ENCODE results near the gene SGCD.

The SGCD gene

DNA sequence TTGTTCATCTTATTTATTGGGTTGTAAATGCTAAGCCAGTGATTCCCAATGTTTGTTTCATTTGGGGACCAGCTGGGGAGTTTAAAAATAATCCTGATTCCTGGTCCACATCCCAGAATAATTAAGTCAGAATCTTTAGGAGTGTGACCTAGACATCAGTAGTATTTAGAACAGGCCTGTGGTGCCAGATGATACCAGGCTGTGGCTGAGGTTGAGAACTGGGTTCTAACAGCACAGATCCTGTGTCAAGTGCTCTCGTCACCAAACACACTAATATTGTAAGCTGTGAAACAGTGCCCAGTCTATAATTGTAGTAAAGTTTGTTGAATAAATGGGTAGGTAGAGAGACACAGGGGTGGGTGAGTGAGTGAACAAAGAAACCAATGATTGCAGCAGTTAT is 351.0 kb downstream of the SGCD start:
- TF ChIP-seq BACH2 (CRISPR knock-in tag; IDR thresholded peaks at IDR 0.05; ENCODE audit: borderline replicate concordance): no peak
- TF ChIP-seq ZFP3 (CRISPR knock-in tag; IDR thresholded peaks at IDR 0.05): no peak
- TF ChIP-seq, protein P1, sequence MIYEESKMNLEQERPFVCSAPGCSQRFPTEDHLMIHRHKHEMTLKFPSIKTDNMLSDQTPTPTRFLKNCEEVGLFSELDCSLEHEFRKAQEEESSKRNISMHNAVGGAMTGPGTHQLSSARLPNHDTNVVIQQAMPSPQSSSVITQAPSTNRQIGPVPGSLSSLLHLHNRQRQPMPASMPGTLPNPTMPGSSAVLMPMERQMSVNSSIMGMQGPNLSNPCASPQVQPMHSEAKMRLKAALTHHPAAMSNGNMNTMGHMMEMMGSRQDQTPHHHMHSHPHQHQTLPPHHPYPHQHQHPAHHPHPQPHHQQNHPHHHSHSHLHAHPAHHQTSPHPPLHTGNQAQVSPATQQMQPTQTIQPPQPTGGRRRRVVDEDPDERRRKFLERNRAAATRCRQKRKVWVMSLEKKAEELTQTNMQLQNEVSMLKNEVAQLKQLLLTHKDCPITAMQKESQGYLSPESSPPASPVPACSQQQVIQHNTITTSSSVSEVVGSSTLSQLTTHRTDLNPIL (CRISPR knock-in tag; IDR thresholded peaks at IDR 0.05; ENCODE audit: low read depth): no peak
- no peak for TF ChIP-seq TOX (CRISPR knock-in tag; IDR thresholded peaks at IDR 0.05; ENCODE audit: borderline replicate concordance)
- no peak for TF ChIP-seq RARB (CRISPR knock-in tag; IDR thresholded peaks at IDR 0.05)
- TF ChIP-seq, protein P2, sequence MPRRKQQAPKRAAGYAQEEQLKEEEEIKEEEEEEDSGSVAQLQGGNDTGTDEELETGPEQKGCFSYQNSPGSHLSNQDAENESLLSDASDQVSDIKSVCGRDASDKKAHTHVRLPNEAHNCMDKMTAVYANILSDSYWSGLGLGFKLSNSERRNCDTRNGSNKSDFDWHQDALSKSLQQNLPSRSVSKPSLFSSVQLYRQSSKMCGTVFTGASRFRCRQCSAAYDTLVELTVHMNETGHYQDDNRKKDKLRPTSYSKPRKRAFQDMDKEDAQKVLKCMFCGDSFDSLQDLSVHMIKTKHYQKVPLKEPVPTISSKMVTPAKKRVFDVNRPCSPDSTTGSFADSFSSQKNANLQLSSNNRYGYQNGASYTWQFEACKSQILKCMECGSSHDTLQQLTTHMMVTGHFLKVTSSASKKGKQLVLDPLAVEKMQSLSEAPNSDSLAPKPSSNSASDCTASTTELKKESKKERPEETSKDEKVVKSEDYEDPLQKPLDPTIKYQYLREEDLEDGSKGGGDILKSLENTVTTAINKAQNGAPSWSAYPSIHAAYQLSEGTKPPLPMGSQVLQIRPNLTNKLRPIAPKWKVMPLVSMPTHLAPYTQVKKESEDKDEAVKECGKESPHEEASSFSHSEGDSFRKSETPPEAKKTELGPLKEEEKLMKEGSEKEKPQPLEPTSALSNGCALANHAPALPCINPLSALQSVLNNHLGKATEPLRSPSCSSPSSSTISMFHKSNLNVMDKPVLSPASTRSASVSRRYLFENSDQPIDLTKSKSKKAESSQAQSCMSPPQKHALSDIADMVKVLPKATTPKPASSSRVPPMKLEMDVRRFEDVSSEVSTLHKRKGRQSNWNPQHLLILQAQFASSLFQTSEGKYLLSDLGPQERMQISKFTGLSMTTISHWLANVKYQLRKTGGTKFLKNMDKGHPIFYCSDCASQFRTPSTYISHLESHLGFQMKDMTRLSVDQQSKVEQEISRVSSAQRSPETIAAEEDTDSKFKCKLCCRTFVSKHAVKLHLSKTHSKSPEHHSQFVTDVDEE (CRISPR knock-in tag; IDR thresholded peaks at IDR 0.05): no peak
- no peak for TF ChIP-seq ZNF70 (CRISPR knock-in tag; IDR thresholded peaks at IDR 0.05)
- no peak for TF ChIP-seq OSR1 (CRISPR knock-in tag; IDR thresholded peaks at IDR 0.05)
- no peak for TF ChIP-seq ARNTL (CRISPR knock-in tag; IDR thresholded peaks at IDR 0.05; ENCODE audit: borderline replicate concordance, low read depth)
- TF ChIP-seq ZFP30 (CRISPR knock-in tag; IDR thresholded peaks at IDR 0.05): no peak
- TF ChIP-seq PPARA (CRISPR knock-in tag; IDR thresholded peaks at IDR 0.05; ENCODE audit: borderline replicate concordance): no peak
- TF ChIP-seq, protein P3, sequence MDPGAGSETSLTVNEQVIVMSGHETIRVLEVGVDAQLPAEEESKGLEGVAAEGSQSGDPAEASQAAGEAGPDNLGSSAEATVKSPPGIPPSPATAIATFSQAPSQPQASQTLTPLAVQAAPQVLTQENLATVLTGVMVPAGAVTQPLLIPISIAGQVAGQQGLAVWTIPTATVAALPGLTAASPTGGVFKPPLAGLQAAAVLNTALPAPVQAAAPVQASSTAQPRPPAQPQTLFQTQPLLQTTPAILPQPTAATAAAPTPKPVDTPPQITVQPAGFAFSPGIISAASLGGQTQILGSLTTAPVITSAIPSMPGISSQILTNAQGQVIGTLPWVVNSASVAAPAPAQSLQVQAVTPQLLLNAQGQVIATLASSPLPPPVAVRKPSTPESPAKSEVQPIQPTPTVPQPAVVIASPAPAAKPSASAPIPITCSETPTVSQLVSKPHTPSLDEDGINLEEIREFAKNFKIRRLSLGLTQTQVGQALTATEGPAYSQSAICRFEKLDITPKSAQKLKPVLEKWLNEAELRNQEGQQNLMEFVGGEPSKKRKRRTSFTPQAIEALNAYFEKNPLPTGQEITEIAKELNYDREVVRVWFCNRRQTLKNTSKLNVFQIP (CRISPR knock-in tag; IDR thresholded peaks at IDR 0.05; ENCODE audit: borderline replicate concordance, low read depth): no peak
- no peak for TF ChIP-seq TCF4 (CRISPR knock-in tag; IDR thresholded peaks at IDR 0.05; ENCODE audit: borderline replicate concordance)
- no peak for TF ChIP-seq ZNF8 (CRISPR knock-in tag; IDR thresholded peaks at IDR 0.05)
- TF ChIP-seq ESRRG (CRISPR knock-in tag; IDR thresholded peaks at IDR 0.05): no peak
- TF ChIP-seq ISL1 (CRISPR knock-in tag; IDR thresholded peaks at IDR 0.05): no peak
- no peak for TF ChIP-seq CSDC2 (CRISPR knock-in tag; IDR thresholded peaks at IDR 0.05)
- TF ChIP-seq SNAI2 (CRISPR knock-in tag; IDR thresholded peaks at IDR 0.05): no peak
- TF ChIP-seq ZC3H10 (CRISPR knock-in tag; IDR thresholded peaks at IDR 0.05): no peak
- ATAC-seq: no peak

DNA sequence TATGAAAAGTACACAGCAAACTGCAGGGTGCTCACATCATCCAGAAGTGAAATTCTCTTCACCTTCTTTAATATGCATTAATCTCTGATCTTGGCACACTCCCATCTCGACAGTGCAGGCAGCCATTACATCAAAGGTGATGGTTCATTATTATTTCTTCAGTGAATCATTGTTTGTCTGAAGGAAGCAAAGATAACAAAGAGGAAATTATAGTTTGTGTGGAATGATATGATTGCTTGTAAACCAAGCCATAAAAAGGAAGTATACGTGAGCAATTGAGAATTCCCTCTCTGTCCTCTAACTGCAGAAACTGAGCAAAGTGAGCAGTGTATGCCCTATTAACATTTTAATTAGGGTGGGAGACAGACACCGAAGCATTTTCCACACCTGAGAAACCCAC is 351.5 kb downstream of the SGCD start:
- no peak for ATAC-seq
- TF ChIP-seq ZNF70 (CRISPR knock-in tag; IDR thresholded peaks at IDR 0.05): no peak
- no peak for TF ChIP-seq RARB (CRISPR knock-in tag; IDR thresholded peaks at IDR 0.05)
- TF ChIP-seq PPARA (CRISPR knock-in tag; IDR thresholded peaks at IDR 0.05; ENCODE audit: borderline replicate concordance): no peak
- TF ChIP-seq ZNF565 (CRISPR knock-in tag; conservative IDR thresholded peaks at IDR 0.05; ENCODE audit: low read depth): no peak

DNA sequence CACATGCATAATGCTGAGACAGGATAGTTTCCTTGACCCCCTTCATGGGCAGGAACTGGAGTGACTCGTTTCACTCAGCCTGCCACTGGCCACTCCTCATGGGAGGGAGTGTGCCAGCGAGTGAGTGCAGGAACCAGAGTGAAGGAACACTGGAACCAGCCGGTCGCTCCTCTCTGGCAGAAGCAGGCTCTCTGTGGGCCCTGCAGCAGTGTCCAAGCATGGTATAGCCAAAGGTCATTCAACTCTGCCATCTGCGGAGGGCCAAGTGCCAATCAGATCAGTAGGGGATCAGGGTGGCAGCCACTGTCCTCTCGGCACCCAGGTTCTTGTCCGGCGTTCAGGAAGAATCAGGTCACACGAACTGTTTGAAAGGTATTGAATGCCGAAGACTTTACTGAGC is 353.9 kb downstream of the SGCD start:
- TF ChIP-seq, protein P4, sequence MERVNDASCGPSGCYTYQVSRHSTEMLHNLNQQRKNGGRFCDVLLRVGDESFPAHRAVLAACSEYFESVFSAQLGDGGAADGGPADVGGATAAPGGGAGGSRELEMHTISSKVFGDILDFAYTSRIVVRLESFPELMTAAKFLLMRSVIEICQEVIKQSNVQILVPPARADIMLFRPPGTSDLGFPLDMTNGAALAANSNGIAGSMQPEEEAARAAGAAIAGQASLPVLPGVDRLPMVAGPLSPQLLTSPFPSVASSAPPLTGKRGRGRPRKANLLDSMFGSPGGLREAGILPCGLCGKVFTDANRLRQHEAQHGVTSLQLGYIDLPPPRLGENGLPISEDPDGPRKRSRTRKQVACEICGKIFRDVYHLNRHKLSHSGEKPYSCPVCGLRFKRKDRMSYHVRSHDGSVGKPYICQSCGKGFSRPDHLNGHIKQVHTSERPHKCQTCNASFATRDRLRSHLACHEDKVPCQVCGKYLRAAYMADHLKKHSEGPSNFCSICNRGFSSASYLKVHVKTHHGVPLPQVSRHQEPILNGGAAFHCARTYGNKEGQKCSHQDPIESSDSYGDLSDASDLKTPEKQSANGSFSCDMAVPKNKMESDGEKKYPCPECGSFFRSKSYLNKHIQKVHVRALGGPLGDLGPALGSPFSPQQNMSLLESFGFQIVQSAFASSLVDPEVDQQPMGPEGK (CRISPR knock-in tag; IDR thresholded peaks at IDR 0.05; ENCODE audit: borderline replicate concordance): no peak
- TF ChIP-seq BACH2 (CRISPR knock-in tag; IDR thresholded peaks at IDR 0.05; ENCODE audit: borderline replicate concordance) (no peak), ZNF8 (CRISPR knock-in tag; IDR thresholded peaks at IDR 0.05) (no peak), ZNF70 (CRISPR knock-in tag; IDR thresholded peaks at IDR 0.05) (no peak), ZC3H10 (CRISPR knock-in tag; IDR thresholded peaks at IDR 0.05) (no peak), TOX (CRISPR knock-in tag; IDR thresholded peaks at IDR 0.05; ENCODE audit: borderline replicate concordance) (no peak), ARNTL (CRISPR knock-in tag; IDR thresholded peaks at IDR 0.05; ENCODE audit: borderline replicate concordance, low read depth) (no peak), RARB (CRISPR knock-in tag; IDR thresholded peaks at IDR 0.05) (no peak), ISL1 (CRISPR knock-in tag; IDR thresholded peaks at IDR 0.05) (no peak), TCF4 (CRISPR knock-in tag; IDR thresholded peaks at IDR 0.05; ENCODE audit: borderline replicate concordance) (no peak), SNAI2 (CRISPR knock-in tag; IDR thresholded peaks at IDR 0.05) (no peak), ESRRG (CRISPR knock-in tag; IDR thresholded peaks at IDR 0.05) (no peak), CSDC2 (CRISPR knock-in tag; IDR thresholded peaks at IDR 0.05) (no peak), OSR1 (CRISPR knock-in tag; IDR thresholded peaks at IDR 0.05) (no peak)
- TF ChIP-seq, protein P1 (CRISPR knock-in tag; IDR thresholded peaks at IDR 0.05; ENCODE audit: low read depth): no peak
- ATAC-seq: no peak
